DOHH2 (cell line): Measurements from ENCODE around the gene ASMTL.

Experiments
- EZH2phosphoT487 ChIP-seq: fragments of 200-600 bp; sonication (generic); IDR thresholded peaks from 2 replicates; pipeline ENCODE4 v1.6.1; 2017; ENCODE audit warnings: borderline replicate concordance, mild to moderate bottlenecking, antibody characterized with exemption, low read length, moderate library complexity, mixed read lengths
- TF ChIP-seq, protein P1 (sequence below): fragments of 200-600 bp; sonication (generic); IDR thresholded peaks from one replicate; pipeline ENCODE4 v1.5.1; 2014; ENCODE audit warnings: antibody characterized with exemption, mild to moderate bottlenecking, low read depth, low read length; ENCODE audit not compliant: poor library complexity, severe bottlenecking

DNA sequence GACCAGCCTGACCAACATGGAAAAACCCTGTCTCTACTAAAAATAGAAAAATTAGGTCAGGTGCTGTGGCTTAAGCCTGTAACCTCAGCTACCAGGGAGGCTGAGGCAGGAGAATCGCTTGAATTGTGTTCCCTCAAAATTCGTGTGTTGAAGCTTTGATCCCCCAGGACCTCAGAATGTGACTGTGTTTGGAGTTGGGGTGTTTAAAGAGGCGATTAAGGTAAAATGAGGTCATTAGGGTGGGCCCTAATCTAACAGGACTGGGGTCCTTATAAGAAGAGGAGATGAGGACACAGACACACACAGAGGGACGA, 84.4 kb downstream of the ASMTL start:
- TF ChIP-seq, protein P1, sequence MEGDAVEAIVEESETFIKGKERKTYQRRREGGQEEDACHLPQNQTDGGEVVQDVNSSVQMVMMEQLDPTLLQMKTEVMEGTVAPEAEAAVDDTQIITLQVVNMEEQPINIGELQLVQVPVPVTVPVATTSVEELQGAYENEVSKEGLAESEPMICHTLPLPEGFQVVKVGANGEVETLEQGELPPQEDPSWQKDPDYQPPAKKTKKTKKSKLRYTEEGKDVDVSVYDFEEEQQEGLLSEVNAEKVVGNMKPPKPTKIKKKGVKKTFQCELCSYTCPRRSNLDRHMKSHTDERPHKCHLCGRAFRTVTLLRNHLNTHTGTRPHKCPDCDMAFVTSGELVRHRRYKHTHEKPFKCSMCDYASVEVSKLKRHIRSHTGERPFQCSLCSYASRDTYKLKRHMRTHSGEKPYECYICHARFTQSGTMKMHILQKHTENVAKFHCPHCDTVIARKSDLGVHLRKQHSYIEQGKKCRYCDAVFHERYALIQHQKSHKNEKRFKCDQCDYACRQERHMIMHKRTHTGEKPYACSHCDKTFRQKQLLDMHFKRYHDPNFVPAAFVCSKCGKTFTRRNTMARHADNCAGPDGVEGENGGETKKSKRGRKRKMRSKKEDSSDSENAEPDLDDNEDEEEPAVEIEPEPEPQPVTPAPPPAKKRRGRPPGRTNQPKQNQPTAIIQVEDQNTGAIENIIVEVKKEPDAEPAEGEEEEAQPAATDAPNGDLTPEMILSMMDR, result no peak
- no peak for TF ChIP-seq EZH2phosphoT487
